SH-SY5Y (cell line): ENCODE measurements around the gene STAT1.

Source experiments
- GATA2 ChIP-seq: IDR thresholded peaks from 2 replicates; pipeline ENCODE4 v1.6.1; 2011; ENCODE audit warnings: mild to moderate bottlenecking, low read depth, low read length
- GATA3 ChIP-seq: IDR thresholded peaks from 2 replicates; pipeline ENCODE4 v1.6.1; 2011; ENCODE audit warnings: low read depth, mild to moderate bottlenecking, low read length, moderate library complexity

DNA sequence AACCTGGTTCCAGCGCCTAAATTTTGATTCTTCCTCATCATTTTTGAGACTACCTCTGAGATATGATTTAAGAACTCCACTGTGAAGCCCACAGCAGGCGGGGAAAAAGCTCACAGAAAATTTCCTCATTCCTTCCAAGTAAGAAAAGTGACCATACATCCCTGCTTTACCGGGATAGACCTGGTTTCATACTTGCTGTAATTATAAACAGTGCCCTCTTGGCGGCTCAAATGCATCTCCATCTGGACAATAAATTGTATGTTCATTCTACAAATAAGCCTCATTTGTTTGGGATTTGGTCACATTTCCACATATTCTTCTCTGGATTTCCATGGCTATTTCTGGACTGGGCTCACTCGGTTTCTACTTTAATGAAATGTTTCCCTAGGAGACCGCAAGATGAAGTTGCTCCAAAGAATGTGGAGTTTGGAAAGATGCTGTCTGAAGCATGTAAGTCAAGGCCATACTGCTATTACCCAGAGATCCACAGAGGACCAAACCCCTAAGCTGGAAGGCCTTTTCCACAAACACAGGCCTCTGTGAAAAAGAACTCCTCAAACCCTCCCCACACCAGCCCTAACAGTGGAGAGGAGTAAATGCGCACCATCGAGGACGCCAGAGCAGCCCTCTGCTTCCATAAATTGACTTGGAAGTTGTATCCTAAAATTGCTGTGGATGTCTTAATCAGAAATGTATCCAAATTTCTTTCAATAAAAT lies 13.9 kb downstream of the STAT1 start:
- TF ChIP-seq GATA3 (no peak), GATA2 (no peak)
